ENCODE measurements around the gene MAP3K19. TPM values are rescaled to one million over a fixed set of nuclear protein-coding genes. Genes with fewer than 3 reads are reported as not detected.
"Not testable (repeated sequence)": the region's sequence is repeated elsewhere in the genome, so short reads cannot be mapped to it uniquely, and the experiment has no call there.

Gene MAP3K19
- total RNA-seq, 5 donors from 2014 or later (not counting 1 experiment from before 2014, with no cell fraction given), result not detected

- Histone ChIP-seq H3K9me3 (peaks cover 2% of the 10 kb centered on the region), H3K27me3 (replicated peaks in 1 of 2; ENCODE audit: control insufficient read depth in 2 of 2, extremely low read depth in 1 of 2, insufficient read depth in 2 of 2, low read length in 1 of 2) (peaks cover 0 to 3% of the 10 kb centered on the region in 2 experiments), H3K27ac (ENCODE audit: low read length) (no peak overlapping the region), H3K36me3 (ENCODE audit: control insufficient read depth in 2 of 2, extremely low read depth in 1 of 2, insufficient read depth in 1 of 2, low read length in 1 of 2) (no peaks in the 10 kb centered on the region), H3K4me1 (ENCODE audit: control insufficient read depth in 1 of 2, extremely low read depth in 1 of 2, insufficient read depth in 2 of 2, low read length in 2 of 2) (no peaks in the 10 kb centered on the region), H3K4me3 (ENCODE audit: control insufficient read depth in 1 of 2, extremely low read depth in 1 of 2, low read length in 1 of 2) (no peak overlapping the region)
- no peak overlapping the region for H3K4me3 Mint-ChIP-seq
- no peaks in the 10 kb centered on the region for H3K36me3 Mint-ChIP-seq
- no peak overlapping the region for H3K27ac Mint-ChIP-seq
- no peaks in the 10 kb centered on the region for H3K4me1 Mint-ChIP-seq
- DNase-seq (no peak), ATAC-seq (replicated peaks in 1 of 4) (no peak)
- ChIA-PET CTCF (no interaction called here), POLR2A (interaction anchor here in 1 of 2 donors (0.7 kb wide), 1 partner anchor 20 kb away, joined by 3 read pairs; no protein-coding TSS in a partner anchor)
- WGBS (ENCODE audit: insufficient coverage), result no CpG with 5 or more reads among the region's 1 CpG
- peaks cover 4 to 11% of the 10 kb centered on the region in 2 donors for H3K27me3 Mint-ChIP-seq
- H3K9me3 Mint-ChIP-seq, result peaks cover 0 to 11% (median 4%) of the 10 kb centered on the region in 3 donors
Observed at GRCh38 chr2:134982603-134983002, 64.6 kb downstream of the MAP3K19 start.

- no peaks in the 10 kb centered on the region for H3K36me3 Mint-ChIP-seq
- H3K4me3 Mint-ChIP-seq, result no peak overlapping the region
- H3K27me3 ChIP-seq (replicated peaks in 1 of 2; ENCODE audit: control insufficient read depth in 2 of 2, extremely low read depth in 1 of 2, insufficient read depth in 2 of 2, low read length in 1 of 2), result peaks cover 0 to 3% of the 10 kb centered on the region in 2 experiments
Observed at GRCh38 chr2:134980639-134981038, 66.6 kb downstream of the MAP3K19 start.

GRCh38 chr2:134979221-134979620 lies 68.0 kb downstream of the MAP3K19 start:
- Histone ChIP-seq H3K4me3 (ENCODE audit: control insufficient read depth in 1 of 2, extremely low read depth in 1 of 2, low read length in 1 of 2) (no peak overlapping the region), H3K9me3 (peaks cover under 1% of the 10 kb centered on the region), H3K36me3 (ENCODE audit: control insufficient read depth in 2 of 2, extremely low read depth in 1 of 2, insufficient read depth in 1 of 2, low read length in 1 of 2) (no peaks in the 10 kb centered on the region), H3K4me1 (ENCODE audit: control insufficient read depth in 1 of 2, extremely low read depth in 1 of 2, insufficient read depth in 2 of 2, low read length in 2 of 2) (no peaks in the 10 kb centered on the region), H3K27ac (ENCODE audit: low read length) (no peak overlapping the region), H3K27me3 (replicated peaks in 1 of 2; ENCODE audit: control insufficient read depth in 2 of 2, extremely low read depth in 1 of 2, insufficient read depth in 2 of 2, low read length in 1 of 2) (peaks cover 0 to 11% of the 10 kb centered on the region in 2 experiments)
- no peaks in the 10 kb centered on the region for H3K4me1 Mint-ChIP-seq
- POLR2A ChIA-PET, result interaction anchor here in 1 of 2 donors (0.6 kb wide), 1 partner anchor 1687 kb away, joined by 5 read pairs; no protein-coding TSS in a partner anchor
- H3K4me3 Mint-ChIP-seq, result no peak overlapping the region
- H3K36me3 Mint-ChIP-seq, result peaks cover 8% of the 10 kb centered on the region
- peaks cover 6 to 16% (median 9%) of the 10 kb centered on the region in 3 donors for H3K9me3 Mint-ChIP-seq
- H3K27me3 Mint-ChIP-seq, result peaks cover 4 to 12% of the 10 kb centered on the region in 2 donors
- ATAC-seq (replicated peaks in 1 of 4) (no peak), DNase-seq (no peak)
- H3K27ac Mint-ChIP-seq, result no peak overlapping the region
- WGBS (ENCODE audit: insufficient coverage), result no CpG with 5 or more reads among the region's 4 CpGs
- CTCF ChIA-PET, result no interaction called here

More at GRCh38 chr2:134980639-134981038, 66.6 kb downstream of the MAP3K19 start:
- Mint-ChIP-seq H3K27ac (no peak overlapping the region), H3K4me1 (no peaks in the 10 kb centered on the region), H3K27me3 (peaks cover 4 to 12% of the 10 kb centered on the region in 2 donors), H3K9me3 (peaks cover 0 to 8% (median 4%) of the 10 kb centered on the region in 3 donors)
- Histone ChIP-seq H3K4me3 (ENCODE audit: control insufficient read depth in 1 of 2, extremely low read depth in 1 of 2, low read length in 1 of 2) (no peak overlapping the region), H3K4me1 (ENCODE audit: control insufficient read depth in 1 of 2, extremely low read depth in 1 of 2, insufficient read depth in 2 of 2, low read length in 2 of 2) (no peaks in the 10 kb centered on the region), H3K27ac (ENCODE audit: low read length) (no peak overlapping the region), H3K36me3 (ENCODE audit: control insufficient read depth in 2 of 2, extremely low read depth in 1 of 2, insufficient read depth in 1 of 2, low read length in 1 of 2) (no peaks in the 10 kb centered on the region), H3K9me3 (peaks cover 2% of the 10 kb centered on the region)
- ATAC-seq (replicated peaks in 1 of 4), result no peak
- POLR2A ChIA-PET, result interaction anchor here in 1 of 2 donors (0.7 kb wide), 1 partner anchor 9 kb away, joined by 4 read pairs; no protein-coding TSS in a partner anchor
- CTCF ChIA-PET, result interaction anchor here in 1 of 2 donors (0.6 kb wide), 1 partner anchor 60 kb away, joined by 4 read pairs; no protein-coding TSS in a partner anchor
- 87% methylated on average over 6 of the region's 7 CpGs for whole genome bisulfite sequencing (ENCODE audit: insufficient coverage)
- no peak for DNase-seq

DNA sequence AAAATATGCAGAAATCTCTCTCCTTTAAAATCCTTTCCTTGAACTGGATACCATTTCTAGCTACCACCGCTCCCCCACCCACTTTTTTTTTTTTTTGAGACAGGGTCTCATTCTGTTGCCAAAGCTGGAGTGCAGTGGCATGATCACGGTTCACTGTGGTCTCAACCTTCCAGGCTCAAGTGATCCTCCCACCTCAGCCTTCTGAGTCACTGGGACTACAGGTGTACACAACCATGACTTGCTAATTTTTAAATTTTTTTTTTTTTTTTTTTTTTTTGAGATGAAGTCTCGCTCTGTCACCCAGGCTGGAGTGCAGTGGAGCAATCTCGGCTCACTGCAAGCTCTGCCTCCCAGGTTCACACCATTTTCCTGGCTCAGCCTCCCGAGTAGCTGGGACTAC lies 70.1 kb downstream of the MAP3K19 start:
- H3K27me3 Mint-ChIP-seq, result peaks cover 4 to 12% of the 10 kb centered on the region in 2 donors
- peaks cover 20% of the 10 kb centered on the region for H3K36me3 Mint-ChIP-seq
- H3K27ac Mint-ChIP-seq; POLR2A ChIA-PET; H3K4me3 Mint-ChIP-seq; H3K4me1 Mint-ChIP-seq; H3K4me1 ChIP-seq (ENCODE audit: control insufficient read depth in 1 of 2, extremely low read depth in 1 of 2, insufficient read depth in 2 of 2, low read length in 2 of 2); H3K9me3 ChIP-seq; DNase-seq; ATAC-seq (replicated peaks in 1 of 4); H3K36me3 ChIP-seq (ENCODE audit: control insufficient read depth in 2 of 2, extremely low read depth in 1 of 2, insufficient read depth in 1 of 2, low read length in 1 of 2); H3K27ac ChIP-seq (ENCODE audit: low read length); H3K4me3 ChIP-seq (ENCODE audit: control insufficient read depth in 1 of 2, extremely low read depth in 1 of 2, low read length in 1 of 2): not testable (repeated sequence)
- H3K27me3 ChIP-seq (replicated peaks in 1 of 2; ENCODE audit: control insufficient read depth in 2 of 2, extremely low read depth in 1 of 2, insufficient read depth in 2 of 2, low read length in 1 of 2), result peaks cover 0 to 11% of the 10 kb centered on the region in 2 experiments
- H3K9me3 Mint-ChIP-seq, result peaks cover 18 to 26% (median 18%) of the 10 kb centered on the region in 3 donors
- CTCF ChIA-PET, result interaction anchor here in 1 of 2 donors (0.6 kb wide), 1 partner anchor 277 kb away, joined by 3 read pairs; no protein-coding TSS in a partner anchor
- 90% methylated on average over 1 of the region's 5 CpGs for WGBS (ENCODE audit: insufficient coverage)

GRCh38 chr2:134976074-134976702 lies 71.1 kb downstream of the MAP3K19 start:
- H3K36me3 Mint-ChIP-seq, result peaks cover 20% of the 10 kb centered on the region
- DNase-seq (no peak), ATAC-seq (replicated peaks in 1 of 4) (no peak)
- H3K4me3 Mint-ChIP-seq, result no peak overlapping the region
- no peaks in the 10 kb centered on the region for H3K36me3 ChIP-seq (ENCODE audit: control insufficient read depth in 2 of 2, extremely low read depth in 1 of 2, insufficient read depth in 1 of 2, low read length in 1 of 2)
- H3K27me3 Mint-ChIP-seq, result peaks cover 4 to 12% of the 10 kb centered on the region in 2 donors
- peaks cover 0 to 11% of the 10 kb centered on the region in 2 experiments for H3K27me3 ChIP-seq (replicated peaks in 1 of 2; ENCODE audit: control insufficient read depth in 2 of 2, extremely low read depth in 1 of 2, insufficient read depth in 2 of 2, low read length in 1 of 2)
- peaks cover 2% of the 10 kb centered on the region for H3K9me3 ChIP-seq
- H3K27ac ChIP-seq (ENCODE audit: low read length), result no peak overlapping the region
- no peaks in the 10 kb centered on the region for H3K4me1 Mint-ChIP-seq
- POLR2A ChIA-PET, result no interaction called here
- no peak overlapping the region for H3K27ac Mint-ChIP-seq
- no peaks in the 10 kb centered on the region for H3K4me1 ChIP-seq (ENCODE audit: control insufficient read depth in 1 of 2, extremely low read depth in 1 of 2, insufficient read depth in 2 of 2, low read length in 2 of 2)
- WGBS (ENCODE audit: insufficient coverage), result 80% methylated on average over 1 of the region's 3 CpGs
- H3K4me3 ChIP-seq (ENCODE audit: control insufficient read depth in 1 of 2, extremely low read depth in 1 of 2, low read length in 1 of 2), result no peak overlapping the region
- CTCF ChIA-PET, result interaction anchor here in 1 of 2 donors (0.5 kb wide), 1 partner anchor 13 kb away, joined by 3 read pairs; no protein-coding TSS in a partner anchor
- H3K9me3 Mint-ChIP-seq, result peaks cover 18 to 28% (median 22%) of the 10 kb centered on the region in 3 donors

GRCh38 chr2:134975281-134976009 lies 71.8 kb downstream of the MAP3K19 start:
- ATAC-seq (replicated peaks in 1 of 4) (no peak), DNase-seq (no peak)
- peaks cover 18 to 33% (median 24%) of the 10 kb centered on the region in 3 donors for H3K9me3 Mint-ChIP-seq
- H3K27ac ChIP-seq (ENCODE audit: low read length), result no peak overlapping the region
- peaks cover 2% of the 10 kb centered on the region for H3K9me3 ChIP-seq
- H3K4me3 Mint-ChIP-seq, result no peak overlapping the region
- H3K4me3 ChIP-seq (ENCODE audit: control insufficient read depth in 1 of 2, extremely low read depth in 1 of 2, low read length in 1 of 2), result no peak overlapping the region
- no peaks in the 10 kb centered on the region for H3K4me1 Mint-ChIP-seq
- no peaks in the 10 kb centered on the region for H3K36me3 ChIP-seq (ENCODE audit: control insufficient read depth in 2 of 2, extremely low read depth in 1 of 2, insufficient read depth in 1 of 2, low read length in 1 of 2)
- H3K27me3 ChIP-seq (replicated peaks in 1 of 2; ENCODE audit: control insufficient read depth in 2 of 2, extremely low read depth in 1 of 2, insufficient read depth in 2 of 2, low read length in 1 of 2), result peaks cover 0 to 8% of the 10 kb centered on the region in 2 experiments
- H3K27ac Mint-ChIP-seq, result no peak overlapping the region
- ChIA-PET CTCF (no interaction called here), POLR2A (no interaction called here)
- peaks cover 4 to 8% of the 10 kb centered on the region in 2 donors for H3K27me3 Mint-ChIP-seq
- peaks cover 20% of the 10 kb centered on the region for H3K36me3 Mint-ChIP-seq
- no peaks in the 10 kb centered on the region for H3K4me1 ChIP-seq (ENCODE audit: control insufficient read depth in 1 of 2, extremely low read depth in 1 of 2, insufficient read depth in 2 of 2, low read length in 2 of 2)
- WGBS (ENCODE audit: insufficient coverage), result 87% methylated on average over 6 of the region's 6 CpGs
